Hepatocyte (in vitro differentiated cells): ENCODE data around the gene AUNIP.

ENCODE experiments used
- EZH2 ChIP-seq: fragments of 200-600 bp; sonication (generic); IDR thresholded peaks from 2 replicates; pipeline ENCODE4 v1.6.1; 2016; ENCODE audit warnings: antibody characterized with exemption, mild to moderate bottlenecking, borderline replicate concordance
- EZH2phosphoT487 ChIP-seq: fragments of 200-600 bp; sonication (generic); IDR thresholded peaks from one replicate; pipeline ENCODE4 v1.6.1; 2018; ENCODE audit warnings: antibody characterized with exemption, mild to moderate bottlenecking, low read depth, moderate library complexity; ENCODE audit not compliant: unreplicated experiment, severe bottlenecking
- TF ChIP-seq, protein P1 (sequence below): fragments of 200-600 bp; sonication (generic); IDR thresholded peaks from 2 replicates; pipeline ENCODE4 v1.5.1; 2016; ENCODE audit warnings: antibody characterized with exemption, mild to moderate bottlenecking; ENCODE audit not compliant: poor library complexity

- TF ChIP-seq EZH2 (no peak), EZH2phosphoT487 (no peak)
- TF ChIP-seq, protein P1, sequence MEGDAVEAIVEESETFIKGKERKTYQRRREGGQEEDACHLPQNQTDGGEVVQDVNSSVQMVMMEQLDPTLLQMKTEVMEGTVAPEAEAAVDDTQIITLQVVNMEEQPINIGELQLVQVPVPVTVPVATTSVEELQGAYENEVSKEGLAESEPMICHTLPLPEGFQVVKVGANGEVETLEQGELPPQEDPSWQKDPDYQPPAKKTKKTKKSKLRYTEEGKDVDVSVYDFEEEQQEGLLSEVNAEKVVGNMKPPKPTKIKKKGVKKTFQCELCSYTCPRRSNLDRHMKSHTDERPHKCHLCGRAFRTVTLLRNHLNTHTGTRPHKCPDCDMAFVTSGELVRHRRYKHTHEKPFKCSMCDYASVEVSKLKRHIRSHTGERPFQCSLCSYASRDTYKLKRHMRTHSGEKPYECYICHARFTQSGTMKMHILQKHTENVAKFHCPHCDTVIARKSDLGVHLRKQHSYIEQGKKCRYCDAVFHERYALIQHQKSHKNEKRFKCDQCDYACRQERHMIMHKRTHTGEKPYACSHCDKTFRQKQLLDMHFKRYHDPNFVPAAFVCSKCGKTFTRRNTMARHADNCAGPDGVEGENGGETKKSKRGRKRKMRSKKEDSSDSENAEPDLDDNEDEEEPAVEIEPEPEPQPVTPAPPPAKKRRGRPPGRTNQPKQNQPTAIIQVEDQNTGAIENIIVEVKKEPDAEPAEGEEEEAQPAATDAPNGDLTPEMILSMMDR = no peak
Measured at GRCh38 chr1:25844536-25845337, 14.5 kb downstream of the AUNIP start.
